GM12878 (cell line): ENCODE data around the gene ASGR1. TPM values are rescaled to one million over a fixed set of nuclear protein-coding genes. Genes with fewer than 3 reads are reported as not detected.

ENCODE experiments used
- ATAC-seq: fragments of 200-7000 bp; cut with Tn5 transposase; 3 replicates; pipeline ENCODE4 v1.9.1; 2020; ENCODE audit warnings: mild to moderate bottlenecking, moderate library complexity
- BruUV-seq: library from RNA; stranded (reverse); fragments of 400-500 nt; replicated peaks from 2 replicates; lab custom pipeline; 2021; lab: Mats Ljungman, UMichigan
- CTCF ChIA-PET: fragments of 300-600 bp; sonication (Branson Sonifier 250); formaldehyde crosslinking; extraction: SDS; loops from one replicate; lab custom pipeline; 2021; ENCODE audit warnings: inconsistent platforms; lab: Yijun Ruan, JAX
- POLR2A ChIA-PET: fragments of 350-600 bp; formaldehyde crosslinking; extraction: SDS; loops from one replicate; lab custom pipeline; 2021; ENCODE audit warnings: inconsistent platforms; lab: Charles Lee
- RAD21 ChIA-PET: fragments of 300-600 bp; sonication (Branson Sonifier 250); formaldehyde crosslinking; loops from one replicate; lab custom pipeline; 2023; ENCODE audit warnings: antibody characterized with exemption; ENCODE audit not compliant: unreplicated experiment; lab: Charles Lee
- SMC1A ChIA-PET: fragments of 300-600 bp; sonication (Branson Sonifier 250); formaldehyde crosslinking; loops from one replicate; lab custom pipeline; 2023; ENCODE audit not compliant: unreplicated experiment, uncharacterized antibody; lab: Charles Lee
- DNase-seq: peaks from one replicate; pipeline ENCODE4 v3.0.0-alpha.2; 2011; ENCODE audit warnings: low read depth, low spot score
- FAIRE-seq: peaks from 3 replicates; lab custom pipeline; 2011; peaks lifted over from hg19 to GRCh38; lab: Jason Lieb, UNC
- H2AFZ ChIP-seq: 2 replicates; pipeline ENCODE4 v1.6.0; 2011; ENCODE audit warnings: low read depth, low read length, control low read depth; ENCODE audit not compliant: control insufficient read depth
- H3K27ac ChIP-seq: 2 replicates; pipeline ENCODE4 v1.5.1; 2011; ENCODE audit warnings: control low read depth; ENCODE audit not compliant: control insufficient read depth, insufficient read depth
- H3K27me3 ChIP-seq, 2 experiments: replicated peaks in 1 of 2; 2 replicates each; pipeline versions ENCODE4 v1.6.0 to v1.6.1; 2011; ENCODE audit warnings: low read length in 1 of 2; ENCODE audit not compliant: control insufficient read depth in 2 of 2, insufficient read depth in 2 of 2
- H3K36me3 ChIP-seq, 2 experiments: 2 replicates each; pipeline ENCODE4 v1.5.1; 2011; ENCODE audit warnings: low read length in 1 of 2; ENCODE audit not compliant: control insufficient read depth in 2 of 2, insufficient read depth in 2 of 2
- H3K4me1 ChIP-seq: 2 replicates; pipeline ENCODE4 v1.6.1; 2011; ENCODE audit warnings: mild to moderate bottlenecking, low read length, moderate library complexity, mixed read lengths; ENCODE audit not compliant: control insufficient read depth, insufficient read depth
- H3K4me2 ChIP-seq: 2 replicates; pipeline ENCODE4 v1.6.0; 2011; ENCODE audit warnings: control low read depth; ENCODE audit not compliant: control insufficient read depth, insufficient read depth
- H3K4me3 ChIP-seq: fragments of 200-600 bp; sonication (generic); 2 replicates; pipeline ENCODE4 v1.5.1; 2016
- H3K79me2 ChIP-seq: 2 replicates; pipeline ENCODE4 v1.6.0; 2011; ENCODE audit warnings: low read length; ENCODE audit not compliant: control insufficient read depth, insufficient read depth
- H3K9ac ChIP-seq: 2 replicates; pipeline ENCODE4 v1.8.0; 2011; ENCODE audit warnings: low read length, control low read depth, mixed read lengths; ENCODE audit not compliant: control insufficient read depth, insufficient read depth
- H3K9me3 ChIP-seq: replicated peaks from 3 replicates; pipeline ENCODE4 v1.5.1; 2011; ENCODE audit warnings: mild to moderate bottlenecking, low read length; ENCODE audit not compliant: control insufficient read depth, insufficient read depth
- H4K20me1 ChIP-seq: 2 replicates; pipeline ENCODE4 v1.6.0; 2011; ENCODE audit not compliant: control insufficient read depth, insufficient read depth
- ASH2L ChIP-seq: fragments of 300-600, 200-600 bp; sonication (generic); IDR thresholded peaks from 2 replicates; pipeline ENCODE4 v1.6.1; 2017; ENCODE audit warnings: low read depth, mild to moderate bottlenecking, borderline replicate concordance
- ATF3 ChIP-seq: IDR thresholded peaks from 2 replicates; pipeline ENCODE4 v1.6.1; 2011; ENCODE audit warnings: low read depth, mild to moderate bottlenecking, low read length, moderate library complexity, borderline replicate concordance; ENCODE audit errors: extremely low read depth
- BACH1 ChIP-seq: fragments of 450-650 bp; IDR thresholded peaks from 2 replicates; pipeline ENCODE4 v1.6.1; 2017; ENCODE audit warnings: mild to moderate bottlenecking, borderline replicate concordance
- CEBPZ ChIP-seq: fragments of 150-350 bp; IDR thresholded peaks from 2 replicates; pipeline ENCODE4 v1.6.1; 2016; ENCODE audit warnings: low read depth, low read length
- CHD1 ChIP-seq: IDR thresholded peaks from 2 replicates; pipeline ENCODE4 v1.6.1; 2012; ENCODE audit warnings: low read depth, low read length, improper control_type of control experiment
- CREM ChIP-seq: IDR thresholded peaks from 2 replicates; pipeline ENCODE4 v1.6.1; 2014; ENCODE audit warnings: antibody characterized with exemption, low read depth
- E2F4 ChIP-seq: IDR thresholded peaks from 2 replicates; pipeline ENCODE4 v1.6.1; 2012; ENCODE audit warnings: low read depth, low read length, improper control_type of control experiment
- HDAC6 ChIP-seq: fragments of 200-600 bp; sonication (generic); IDR thresholded peaks from one replicate; pipeline ENCODE4 v1.8.0; 2017; ENCODE audit warnings: antibody characterized with exemption; ENCODE audit not compliant: unreplicated experiment
- HDGF ChIP-seq: fragments of 450-650 bp; IDR thresholded peaks from 2 replicates; pipeline ENCODE4 v1.6.1; 2016; ENCODE audit warnings: antibody characterized with exemption
- LARP7 ChIP-seq: fragments of 450-650 bp; IDR thresholded peaks from 2 replicates; pipeline ENCODE4 v1.6.1; 2017; ENCODE audit warnings: mild to moderate bottlenecking
- MLLT1 ChIP-seq: fragments of 450-650 bp; IDR thresholded peaks from 2 replicates; pipeline ENCODE4 v1.6.1; 2016; ENCODE audit warnings: mild to moderate bottlenecking
- NFYA ChIP-seq: IDR thresholded peaks from 2 replicates; pipeline ENCODE4 v1.6.1; 2011; ENCODE audit warnings: low read depth, mild to moderate bottlenecking, low read length, improper control_type of control experiment, borderline replicate concordance
- WGBS: methylation state at CpG from one replicate; pipeline ENCODE4 v1.1.6; 2016; ENCODE audit warnings: low lambda C conversion rate; ENCODE audit not compliant: insufficient replicate concordance, insufficient coverage; ENCODE audit errors: missing lambda C conversion rate; 5-methylcytosine and 5-hydroxymethylcytosine counted together
- in situ Hi-C: fragments of 300-500 bp; cut with MboI; formaldehyde crosslinking; loops from 9 replicates; pipeline ENCODE4 v1.14.3; 2018; ENCODE audit warnings: mixed read lengths
- intact Hi-C: fragments of 100-400 bp; cut with micrococcal nuclease; formaldehyde crosslinking; loops from one replicate; pipeline ENCODE4 v1.14.2; 2022; ENCODE audit not compliant: unreplicated experiment
- polyA plus RNA-seq, 11 experiments: library from polyadenylated mRNA; depleted of rRNA in 4 of 11; unstranded in 6 of 11; stranded (reverse) in 5 of 11; fragments of >200 nt; fragmentation: Nextera tagmentation in 4 of 11; fragmentation: Illumina TruSeq in 1 of 11; extraction: Ambion mirVana in 4 of 11; extraction: Trizol in 1 of 11; gene quantifications; 1 replicate in 1 of 11; 2 replicates in 10 of 11; pipeline versions ENCODE4 v1.2.1 to v1.2.3, GENCODE V29; 2011 to 2016; ENCODE audit warnings: inconsistent platforms in 2 of 11, missing spikeins in 2 of 11, low read depth in 1 of 11
- total RNA-seq, 4 experiments: library from RNA; depleted of rRNA in 3 of 4; stranded (reverse); fragments of >200 nt in 3 of 4; fragmentation: Illumina TruSeq in 1 of 4; extraction: Trizol in 1 of 4; gene quantifications; 2 replicates each; pipeline versions ENCODE4 v1.2.1 to v1.2.3, GENCODE V29; 2013 to 2021

ASGR1 gene
- total and polyA plus RNA-seq, 10 of the 15 experiments (the other 5 are each of a cell fraction or from before 2014, with no cell fraction given), result 0.06 to 0.34 (median 0.14) TPM; not detected in 6

- BruUV-seq, result no TSS peak
- H2AFZ ChIP-seq, result no peak overlapping the region
- no peaks in the 10 kb centered on the region for H3K9me3 ChIP-seq
- H3K27me3 ChIP-seq, result no peaks in the 10 kb centered on the region
- ATAC-seq (no peak), FAIRE-seq (no peak)
- RAD21 ChIA-PET, result no interaction called here
- TF ChIP-seq HDGF, result no peak
- TF ChIP-seq CHD1, result no peak
- TF ChIP-seq CREM, result no peak
- no peak for TF ChIP-seq E2F4
- TF ChIP-seq MLLT1, result no peak
- TF ChIP-seq NFYA, result no peak
- TF ChIP-seq LARP7, result no peak
- TF ChIP-seq BACH1, result no peak
- TF ChIP-seq HDAC6, result no peak
- TF ChIP-seq ATF3, result no peak
- no peak for TF ChIP-seq CEBPZ
- no peak for TF ChIP-seq ASH2L
- TF ChIP-seq, all 136 proteins: peak for 0
- Histone ChIP-seq H3K4me2 (no peak overlapping the region), H3K4me1 (peaks cover 7% of the 10 kb centered on the region), H3K79me2 (peaks cover 14% of the 10 kb centered on the region), H4K20me1 (no peaks in the 10 kb centered on the region), H3K27ac (no peak overlapping the region), H3K9ac (no peak overlapping the region), H3K4me3 (no peak overlapping the region), H3K36me3 (peaks cover 16 to 25% of the 10 kb centered on the region in 2 experiments)
- intact Hi-C loops, result no loop called here
- 84% methylated on average over 7 of the region's 7 CpGs for WGBS
- ChIA-PET CTCF (no interaction called here), POLR2A (interaction anchor here (1.2 to 5.9 kb wide), 2 partner anchors 11 to 18 kb away, joined by 3 to 60 read pairs; partner anchors contain the start of gene DVL2), SMC1A (no interaction called here)
- in situ Hi-C loops, result no loop called here
- DNase-seq, result no peak
Measured at GRCh38 chr17:7222972-7223292, 43.8 kb upstream of the ASGR1 start.
